Fibroblast of villous mesenchyme (primary cell): ENCODE results near the gene DNAH6. TPM values are rescaled to one million over a fixed set of nuclear protein-coding genes. Genes with fewer than 3 reads are reported as not detected.

ENCODE experiments used
- DNase-seq: peaks from one replicate; pipeline ENCODE4 v3.0.0-alpha.2; 2010; ENCODE audit warnings: low read depth
- H3K4me3 ChIP-seq: 2 replicates; pipeline ENCODE4 v1.5.1; 2011; ENCODE audit warnings: low read depth, mild to moderate bottlenecking, low read length
- total RNA-seq: library from RNA; depleted of rRNA; stranded (reverse); fragments of >200 nt; gene quantifications from 2 replicates; pipeline ENCODE4 v1.2.3, GENCODE V29; 2012
- TF ChIP-seq, protein P1 (sequence below): IDR thresholded peaks from 2 replicates; pipeline ENCODE4 v1.5.1; 2012; ENCODE audit warnings: low read depth, mild to moderate bottlenecking, low read length; ENCODE audit not compliant: insufficient read depth

The DNAH6 gene
- total RNA-seq, 1 donor = under 0.01 TPM

DNA sequence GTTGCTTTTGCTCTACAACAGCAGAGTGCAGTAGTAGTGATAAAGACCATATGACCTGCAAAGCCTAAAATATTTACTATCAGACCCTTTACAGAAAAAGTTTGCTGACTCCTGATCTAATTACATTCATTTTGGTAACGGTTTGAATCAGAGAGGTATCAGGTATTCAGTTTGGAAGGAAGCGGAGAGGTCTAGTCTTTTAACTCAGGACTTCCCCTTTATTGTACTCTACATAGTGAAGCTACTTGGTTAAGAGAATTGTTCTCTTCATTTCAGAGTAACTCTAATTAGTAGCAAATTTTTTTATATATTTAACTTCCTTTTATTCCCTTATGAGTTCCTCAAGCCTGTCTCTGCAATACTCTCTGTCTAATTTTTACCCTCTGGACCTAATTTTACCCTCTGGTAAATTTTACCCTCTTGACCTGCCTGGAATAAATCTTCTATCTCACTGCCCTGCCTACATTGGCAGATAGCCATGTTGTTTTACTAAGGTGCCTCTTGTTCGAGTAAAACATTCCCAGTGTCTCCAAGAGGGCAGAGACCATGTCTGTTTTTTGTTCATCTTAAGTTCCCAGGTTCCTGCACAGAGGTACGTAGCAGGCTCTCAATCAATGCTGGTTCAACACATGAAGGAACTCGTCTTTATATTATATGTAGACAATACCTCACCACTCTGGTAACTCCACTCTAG is 170.6 kb downstream of the DNAH6 start:
- no peak for DNase-seq
- no peak overlapping the region for H3K4me3 ChIP-seq
- TF ChIP-seq, protein P1, sequence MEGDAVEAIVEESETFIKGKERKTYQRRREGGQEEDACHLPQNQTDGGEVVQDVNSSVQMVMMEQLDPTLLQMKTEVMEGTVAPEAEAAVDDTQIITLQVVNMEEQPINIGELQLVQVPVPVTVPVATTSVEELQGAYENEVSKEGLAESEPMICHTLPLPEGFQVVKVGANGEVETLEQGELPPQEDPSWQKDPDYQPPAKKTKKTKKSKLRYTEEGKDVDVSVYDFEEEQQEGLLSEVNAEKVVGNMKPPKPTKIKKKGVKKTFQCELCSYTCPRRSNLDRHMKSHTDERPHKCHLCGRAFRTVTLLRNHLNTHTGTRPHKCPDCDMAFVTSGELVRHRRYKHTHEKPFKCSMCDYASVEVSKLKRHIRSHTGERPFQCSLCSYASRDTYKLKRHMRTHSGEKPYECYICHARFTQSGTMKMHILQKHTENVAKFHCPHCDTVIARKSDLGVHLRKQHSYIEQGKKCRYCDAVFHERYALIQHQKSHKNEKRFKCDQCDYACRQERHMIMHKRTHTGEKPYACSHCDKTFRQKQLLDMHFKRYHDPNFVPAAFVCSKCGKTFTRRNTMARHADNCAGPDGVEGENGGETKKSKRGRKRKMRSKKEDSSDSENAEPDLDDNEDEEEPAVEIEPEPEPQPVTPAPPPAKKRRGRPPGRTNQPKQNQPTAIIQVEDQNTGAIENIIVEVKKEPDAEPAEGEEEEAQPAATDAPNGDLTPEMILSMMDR = no peak

DNA sequence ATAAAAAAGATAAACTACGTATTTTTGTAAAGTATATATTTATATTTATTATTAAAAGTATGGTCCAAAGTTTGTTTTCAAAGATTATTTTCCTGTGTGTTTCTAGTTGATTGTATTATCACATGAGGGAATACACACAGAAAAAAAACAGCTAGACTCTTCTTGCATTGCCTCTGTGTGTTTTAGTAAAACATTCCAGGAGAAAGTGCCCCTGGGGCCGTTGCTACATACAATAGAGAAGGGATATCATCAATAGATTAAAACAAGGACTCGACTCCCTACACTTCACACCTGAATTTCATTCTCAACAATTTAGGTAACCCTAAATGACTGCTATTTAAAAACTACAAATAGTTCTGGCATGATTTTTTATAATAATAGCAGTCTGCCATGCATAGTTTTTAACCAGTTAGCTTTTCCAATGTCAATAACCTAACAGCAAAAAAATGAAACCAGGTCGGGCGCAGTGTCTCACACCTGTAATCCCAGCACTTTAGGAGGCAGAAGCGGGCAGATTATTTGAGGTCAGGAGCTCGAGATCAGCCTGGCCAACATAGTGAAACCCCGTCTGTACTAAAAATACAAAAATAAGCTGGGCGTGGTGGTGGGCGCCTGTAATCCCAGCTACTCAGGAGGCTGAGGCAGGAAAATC is 171.3 kb downstream of the DNAH6 start:
- no peak for DNase-seq
- no peak overlapping the region for H3K4me3 ChIP-seq
- TF ChIP-seq, protein P1 = no peak

DNA sequence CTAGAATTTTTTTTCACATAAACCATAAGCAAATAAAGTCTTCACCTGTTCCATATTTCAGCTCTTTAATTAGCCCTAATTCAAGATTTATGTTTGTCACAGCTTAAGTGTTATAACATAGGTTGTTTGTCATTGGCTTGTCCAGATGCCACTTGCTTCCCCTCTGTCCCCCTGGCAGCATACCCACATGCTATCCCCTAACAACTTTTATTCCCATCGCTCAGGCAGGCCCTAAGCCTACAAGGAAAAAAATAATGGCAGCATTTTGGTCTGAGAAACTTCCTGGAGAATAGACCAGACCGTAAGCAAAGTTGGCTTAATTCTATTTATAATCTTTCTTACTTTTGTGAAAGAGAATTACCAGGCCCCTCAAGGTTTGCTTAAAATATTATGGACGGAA is 173.9 kb downstream of the DNAH6 start:
- DNase-seq = no peak
- H3K4me3 ChIP-seq = no peak overlapping the region
- TF ChIP-seq, protein P1 = no peak

DNA sequence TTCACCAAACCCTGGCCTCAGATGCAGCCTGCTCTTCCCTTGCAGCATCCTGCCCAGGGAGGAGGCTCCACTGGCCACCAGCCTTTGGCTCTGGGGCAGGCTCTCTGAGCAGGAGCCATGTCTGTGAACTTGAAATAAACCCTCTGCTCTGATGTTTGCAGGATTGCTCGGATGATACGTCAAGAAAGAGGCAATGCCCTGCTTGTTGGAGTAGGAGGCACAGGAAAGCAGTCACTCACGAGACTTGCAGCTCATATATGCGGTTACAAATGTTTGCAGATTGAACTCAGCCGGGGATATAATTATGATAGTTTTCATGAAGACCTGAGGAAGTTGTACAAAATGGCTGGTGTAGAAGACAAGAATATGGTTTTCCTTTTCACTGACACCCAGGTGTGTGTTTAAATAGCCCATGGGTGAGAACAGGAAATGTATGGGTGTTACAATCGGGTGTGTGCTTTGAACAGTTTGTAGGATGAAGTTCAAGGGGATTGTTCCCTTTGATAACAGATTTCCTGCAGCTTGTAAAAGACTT is 177.9 kb downstream of the DNAH6 start:
- TF ChIP-seq, protein P1 = no peak
- DNase-seq = no peak
- H3K4me3 ChIP-seq = no peak overlapping the region

DNA sequence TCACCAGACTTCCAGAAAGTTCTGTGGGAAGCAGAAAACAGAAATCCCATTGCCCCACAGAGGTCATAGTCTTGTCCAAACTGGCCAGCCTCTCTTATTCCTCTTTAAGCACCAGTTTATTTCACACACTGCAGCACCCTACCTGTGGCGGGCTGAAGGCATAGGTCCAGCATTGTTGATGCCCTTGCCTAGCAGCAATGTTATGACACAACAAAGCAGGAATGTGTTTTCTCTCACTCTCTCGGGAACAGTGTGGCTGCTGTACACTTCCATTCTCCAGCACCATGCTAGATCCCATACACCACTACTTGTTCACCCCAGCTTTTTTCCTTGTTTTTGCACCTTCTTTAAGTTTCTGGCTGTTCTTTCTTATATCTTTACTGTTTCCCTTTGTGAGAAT is 181.6 kb downstream of the DNAH6 start:
- H3K4me3 ChIP-seq = no peak overlapping the region
- no peak for DNase-seq
- TF ChIP-seq, protein P1 = no peak

DNA sequence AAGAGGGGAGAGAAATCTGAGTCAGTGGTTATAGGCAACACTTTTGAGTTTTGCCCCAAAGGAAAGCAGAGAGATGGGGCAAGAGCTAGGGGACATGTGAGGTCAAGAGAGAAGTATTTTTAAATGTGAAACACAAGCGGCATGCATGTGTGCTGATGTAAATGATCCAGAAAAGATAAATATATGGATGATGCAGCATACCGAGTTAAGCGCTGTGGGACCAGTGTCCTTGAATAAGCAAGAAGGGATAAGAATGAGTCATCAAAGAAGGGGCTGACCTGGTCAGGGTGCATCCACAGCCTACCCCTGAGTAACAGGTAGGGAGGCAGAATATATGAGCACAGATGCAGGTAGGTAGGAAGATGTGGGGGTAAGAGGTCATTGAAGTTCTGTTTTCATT is 183.7 kb downstream of the DNAH6 start:
- TF ChIP-seq, protein P1 = no peak
- DNase-seq = no peak
- H3K4me3 ChIP-seq = no peak overlapping the region
